SK-N-MC (cell line): Measurements from ENCODE around the gene AXIN1.

ENCODE experiments used
- DNase-seq: peaks from one replicate; pipeline ENCODE4 v3.0.0-alpha.2; 2011; ENCODE audit warnings: low read depth, low spot score
- H3K27ac ChIP-seq: fragments of 200-600 bp; sonication (generic); 2 replicates; pipeline ENCODE4 v1.5.1; 2016; ENCODE audit warnings: mixed run types
- H3K36me3 ChIP-seq: fragments of 200-600 bp; sonication (generic); 2 replicates; pipeline ENCODE4 v1.6.1; 2017; ENCODE audit warnings: antibody characterized with exemption, low read length, mixed read lengths; ENCODE audit not compliant: insufficient read depth
- H3K4me3 ChIP-seq: fragments of 200-600 bp; sonication (generic); 2 replicates; pipeline ENCODE4 v1.5.1; 2016
- H3K9ac ChIP-seq: fragments of 200-600 bp; sonication (generic); 2 replicates; pipeline ENCODE4 v1.8.0; 2017; ENCODE audit warnings: mixed run types, mixed read lengths; ENCODE audit not compliant: insufficient read length
- H3K9me3 ChIP-seq: fragments of 200-600 bp; sonication (generic); 2 replicates; pipeline ENCODE4 v1.6.1; 2017; ENCODE audit warnings: low read depth, mild to moderate bottlenecking, antibody characterized with exemption, low read length, moderate library complexity, mixed read lengths
- EZH2 ChIP-seq: fragments of 200-600 bp; sonication (generic); IDR thresholded peaks from one replicate; pipeline ENCODE4 v1.6.1; 2017; ENCODE audit warnings: antibody characterized with exemption
- FOXP2 ChIP-seq: optimal IDR thresholded peaks from 2 replicates; pipeline ENCODE3; 2011; ENCODE audit warnings: mild to moderate bottlenecking, moderate library complexity; ENCODE audit not compliant: insufficient read depth; ENCODE audit errors: extremely low read length, control extremely low read depth
- POLR2AphosphoS5 ChIP-seq: IDR thresholded peaks from 2 replicates; pipeline ENCODE4 v1.6.1; 2012; ENCODE audit warnings: mild to moderate bottlenecking, low read depth, low read length, borderline replicate concordance

The AXIN1 gene

GRCh38 chr16:293043-293775 lies 59.3 kb downstream of the AXIN1 start:
- no peak overlapping the region for H3K4me3 ChIP-seq
- no peaks in the 10 kb centered on the region; the same call in 1 of the 2 replicates for H3K36me3 ChIP-seq
- no peak overlapping the region for H3K27ac ChIP-seq
- DNase-seq, result no peak
- H3K9ac ChIP-seq, result no peak overlapping the region
- TF ChIP-seq FOXP2, result no peak
- no peak for TF ChIP-seq POLR2AphosphoS5
- TF ChIP-seq EZH2, result no peak
- no peaks in the 10 kb centered on the region for H3K9me3 ChIP-seq

- Histone ChIP-seq H3K27ac (no peak overlapping the region), H3K9ac (no peak overlapping the region), H3K4me3 (no peak overlapping the region), H3K9me3 (no peaks in the 10 kb centered on the region), H3K36me3 (no peaks in the 10 kb centered on the region; the same call in 1 of the 2 replicates)
- no peak for DNase-seq
- TF ChIP-seq POLR2AphosphoS5 (no peak), FOXP2 (no peak), EZH2 (no peak)
Observed at GRCh38 chr16:291539-291938, 61.0 kb downstream of the AXIN1 start.

- no peaks in the 10 kb centered on the region; the same call in 1 of the 2 replicates for H3K36me3 ChIP-seq
- H3K9me3 ChIP-seq, result no peaks in the 10 kb centered on the region
- DNase-seq, result no peak
Observed at GRCh38 chr16:290681-291405, 61.7 kb downstream of the AXIN1 start.

DNA sequence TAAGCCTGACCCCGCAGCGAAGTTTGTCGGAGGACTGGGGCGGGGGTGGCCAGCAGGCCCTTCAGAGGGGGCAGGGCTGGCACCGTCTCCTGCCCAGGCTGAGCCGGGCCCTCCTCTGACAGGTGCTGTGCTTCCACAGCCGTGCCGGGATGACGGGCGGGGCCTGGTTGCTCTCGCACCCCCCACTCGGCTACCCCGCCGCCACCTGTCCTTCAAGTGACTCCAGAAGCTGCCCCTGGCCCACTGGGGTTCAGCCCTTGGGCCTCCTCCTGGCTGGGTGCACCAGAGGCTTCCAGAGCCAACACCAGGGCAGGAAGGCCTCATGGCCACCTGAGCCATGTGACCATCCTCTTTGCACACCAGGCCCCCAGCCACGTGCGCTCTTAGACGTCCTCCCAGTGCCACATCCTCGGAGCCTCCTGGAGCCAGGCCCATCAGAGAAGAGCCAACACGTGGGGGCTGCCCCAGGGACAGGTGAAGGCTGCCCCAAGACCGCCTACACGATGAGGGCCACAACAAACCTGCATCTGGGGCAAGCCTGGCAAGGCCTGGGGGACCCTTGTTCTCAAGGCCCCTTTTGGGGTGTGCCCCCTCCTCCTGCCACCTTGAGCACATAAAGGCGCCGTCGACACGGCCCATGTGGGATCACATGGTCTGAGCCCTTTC lies 62.4 kb downstream of the AXIN1 start:
- H3K36me3 ChIP-seq, result no peaks in the 10 kb centered on the region; the same call in 1 of the 2 replicates
- H3K9me3 ChIP-seq, result no peaks in the 10 kb centered on the region
- no peak for DNase-seq
- no peak for TF ChIP-seq EZH2
- no peak for TF ChIP-seq FOXP2
- TF ChIP-seq POLR2AphosphoS5, result no peak
- no peak overlapping the region for H3K4me3 ChIP-seq
- no peak overlapping the region for H3K27ac ChIP-seq
- H3K9ac ChIP-seq, result no peak overlapping the region

More at GRCh38 chr16:290681-291405, 61.7 kb downstream of the AXIN1 start:
- TF ChIP-seq POLR2AphosphoS5 (no peak), FOXP2 (no peak), EZH2 (no peak)
- no peak overlapping the region for H3K4me3 ChIP-seq
- no peak overlapping the region for H3K9ac ChIP-seq
- no peak overlapping the region for H3K27ac ChIP-seq

DNA sequence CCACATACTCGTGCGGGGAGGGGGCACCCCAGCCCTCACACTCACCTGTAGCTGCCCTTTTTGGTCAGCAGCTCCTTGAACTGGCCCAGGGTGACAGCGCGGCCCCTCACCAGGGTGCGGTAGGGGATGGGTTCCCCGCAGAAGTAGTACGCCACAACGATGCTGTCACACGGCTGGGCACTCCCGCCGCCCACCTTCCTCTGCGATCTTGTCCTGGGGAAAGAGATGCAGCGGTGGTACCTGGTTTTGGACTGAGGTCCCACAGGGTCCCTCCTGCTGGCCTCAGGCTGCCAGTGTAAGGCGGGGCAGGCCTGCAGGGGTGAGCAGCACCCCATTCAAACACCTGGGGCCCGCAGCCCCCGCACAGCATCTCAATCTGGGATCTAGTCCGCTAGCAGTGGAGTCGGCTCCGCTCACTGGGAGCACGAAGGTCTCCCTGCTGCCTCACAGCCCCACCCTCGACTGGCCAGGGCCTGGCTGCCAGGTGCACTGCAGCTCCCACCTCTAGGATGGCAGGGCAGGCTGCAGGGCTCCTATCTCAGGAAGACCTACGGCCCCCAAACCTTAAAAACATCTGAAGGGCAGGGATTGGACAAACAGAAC lies 63.0 kb downstream of the AXIN1 start:
- Histone ChIP-seq H3K36me3 (no peaks in the 10 kb centered on the region; the same call in 1 of the 2 replicates), H3K9me3 (no peaks in the 10 kb centered on the region), H3K27ac (no peak overlapping the region), H3K4me3 (no peak overlapping the region), H3K9ac (no peak overlapping the region)
- no peak for DNase-seq
- TF ChIP-seq POLR2AphosphoS5, result no peak
- no peak for TF ChIP-seq FOXP2
- TF ChIP-seq EZH2, result no peak

GRCh38 chr16:287981-288920 lies 64.3 kb downstream of the AXIN1 start:
- H3K9ac ChIP-seq, result no peak overlapping the region
- H3K36me3 ChIP-seq, result no peaks in the 10 kb centered on the region; the same call in 1 of the 2 replicates
- H3K9me3 ChIP-seq, result no peaks in the 10 kb centered on the region
- no peak for TF ChIP-seq POLR2AphosphoS5
- TF ChIP-seq EZH2, result no peak
- no peak for TF ChIP-seq FOXP2
- H3K27ac ChIP-seq, result no peak overlapping the region
- H3K4me3 ChIP-seq, result no peak overlapping the region
- no peak for DNase-seq

- no peaks in the 10 kb centered on the region for H3K9me3 ChIP-seq
- no peak for TF ChIP-seq FOXP2
- TF ChIP-seq EZH2, result no peak
- TF ChIP-seq POLR2AphosphoS5, result no peak
- no peak overlapping the region for H3K27ac ChIP-seq
- no peak overlapping the region for H3K4me3 ChIP-seq
- H3K9ac ChIP-seq, result no peak overlapping the region
- no peak for DNase-seq
- no peaks in the 10 kb centered on the region; the same call in 1 of the 2 replicates for H3K36me3 ChIP-seq
Observed at GRCh38 chr16:287298-287811, 65.2 kb downstream of the AXIN1 start.
